ENCODE measurements around the gene ADAMTS18. TPM values are rescaled to one million over a fixed set of nuclear protein-coding genes. Genes with fewer than 3 reads are reported as not detected.

ADAMTS18 gene
- total and polyA plus RNA-seq, 9 of the 15 experiments (the other 6 are each of a cell fraction or from before 2014, with no cell fraction given), result not detected

DNA sequence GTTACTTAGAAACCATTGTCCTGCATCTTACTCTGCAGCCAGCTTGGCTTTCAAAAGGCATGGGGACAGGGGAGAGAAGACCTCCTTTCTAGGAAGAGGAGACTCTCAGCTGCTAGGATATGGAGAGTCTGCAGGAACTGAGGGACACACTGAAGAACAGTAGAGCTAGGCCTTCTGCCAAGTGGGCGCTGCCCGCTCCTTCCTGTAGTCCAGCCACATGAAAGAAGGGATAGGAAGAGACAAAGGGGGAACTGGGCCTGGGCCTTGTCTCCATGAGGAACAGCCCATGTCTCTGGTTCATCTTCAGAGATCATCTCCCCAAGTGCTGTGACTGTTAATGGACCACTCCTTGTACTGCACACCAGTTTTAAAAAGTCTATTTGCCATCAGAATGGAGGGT, 157.3 kb downstream of the ADAMTS18 start:
- no peak overlapping the region for H3K27ac ChIP-seq (ENCODE audit: extremely low read depth, low read depth, low read length)
- DNase-seq (ENCODE audit: extremely low read depth in 1 of 4, low spot score in 3 of 4), result no peak
- FAIRE-seq, result no peak
- no TSS peak for BruUV-seq (replicated peaks)
- H3K4me1 ChIP-seq (replicated peaks in 1 of 2; ENCODE audit: control insufficient read depth in 2 of 2, insufficient read depth in 2 of 2, low read length in 2 of 2), result no peaks in the 10 kb centered on the region
- no peaks in the 10 kb centered on the region for H3K9me3 ChIP-seq (replicated peaks; ENCODE audit: control insufficient read depth, insufficient read depth, low read depth, low read length)
- intact Hi-C loops (cut with micrococcal nuclease) (no loop called here), in situ Hi-C loops (cut with MboI) (no loop called here)
- H3K79me2 ChIP-seq (ENCODE audit: control insufficient read depth, insufficient read depth, low read length), result no peaks in the 10 kb centered on the region
- no peaks in the 10 kb centered on the region for H3K36me3 ChIP-seq (ENCODE audit: control insufficient read depth, insufficient read depth, low read length)
- no peak overlapping the region for H3K4me3 ChIP-seq
- no peaks in the 10 kb centered on the region for H3K27me3 ChIP-seq (ENCODE audit: control insufficient read depth in 2 of 2, insufficient read depth in 2 of 2, low read length in 2 of 2)
- no peak overlapping the region for H3K4me2 ChIP-seq (ENCODE audit: insufficient read depth, low read length)
- no peak overlapping the region for H3K9ac ChIP-seq (ENCODE audit: insufficient read depth in 1 of 2, low read depth in 2 of 2, low read length in 2 of 2)
- no peaks in the 10 kb centered on the region for H3K9me1 ChIP-seq (ENCODE audit: control insufficient read depth, insufficient read depth, low read length)
- WGBS (ENCODE audit: insufficient coverage, low coverage, missing lambda C conversion rate), result 4% methylated on average over 2 of the region's 2 CpGs
- POLR2A ChIA-PET, result no interaction called here
- no peak for ATAC-seq
- H2AFZ ChIP-seq (ENCODE audit: low read depth, low read length), result no peak overlapping the region
- CTCF ChIA-PET (ENCODE audit: low intra/inter-chr PET ratio), result no interaction called here
- H4K20me1 ChIP-seq (replicated peaks; ENCODE audit: control insufficient read depth, insufficient read depth, low read length), result no peaks in the 10 kb centered on the region
- TF ChIP-seq TBP (optimal IDR thresholded peaks at IDR 0.05; ENCODE audit: low read depth, low read length) (no peak), ELF4 (CRISPR knock-in tag; IDR thresholded peaks at IDR 0.05) (no peak), RBM14 (IDR thresholded peaks at IDR 0.05; ENCODE audit: borderline replicate concordance, insufficient read depth, low read depth, low read length) (no peak), ARID2 (IDR thresholded peaks at IDR 0.05) (no peak), JUND (IDR thresholded peaks at IDR 0.05; ENCODE audit: borderline replicate concordance, low read depth, low read length) (no peak), JUND (tag; IDR thresholded peaks at IDR 0.05; ENCODE audit: borderline replicate concordance, low read depth, low read length) (no peak), ZC3H8 (IDR thresholded peaks at IDR 0.05) (no peak), HBP1 (CRISPR knock-in tag; IDR thresholded peaks at IDR 0.05) (no peak), U2AF2 (optimal IDR thresholded peaks at IDR 0.05; ENCODE audit: low read depth, low read length) (no peak), ETS2 (tag; IDR thresholded peaks at IDR 0.05; ENCODE audit: borderline replicate concordance, poor library complexity, severe bottlenecking) (no peak), ELK3 (CRISPR knock-in tag; IDR thresholded peaks at IDR 0.05) (no peak), POLR2AphosphoS2 (IDR thresholded peaks at IDR 0.05; ENCODE audit: low read length) (no peak), ZNF561 (CRISPR knock-in tag; conservative IDR thresholded peaks at IDR 0.05) (no peak), NFATC3 (IDR thresholded peaks at IDR 0.05) (no peak), ZKSCAN1 (IDR thresholded peaks at IDR 0.05; ENCODE audit: low read depth, low read length) (no peak)
- TF ChIP-seq, protein P1, sequence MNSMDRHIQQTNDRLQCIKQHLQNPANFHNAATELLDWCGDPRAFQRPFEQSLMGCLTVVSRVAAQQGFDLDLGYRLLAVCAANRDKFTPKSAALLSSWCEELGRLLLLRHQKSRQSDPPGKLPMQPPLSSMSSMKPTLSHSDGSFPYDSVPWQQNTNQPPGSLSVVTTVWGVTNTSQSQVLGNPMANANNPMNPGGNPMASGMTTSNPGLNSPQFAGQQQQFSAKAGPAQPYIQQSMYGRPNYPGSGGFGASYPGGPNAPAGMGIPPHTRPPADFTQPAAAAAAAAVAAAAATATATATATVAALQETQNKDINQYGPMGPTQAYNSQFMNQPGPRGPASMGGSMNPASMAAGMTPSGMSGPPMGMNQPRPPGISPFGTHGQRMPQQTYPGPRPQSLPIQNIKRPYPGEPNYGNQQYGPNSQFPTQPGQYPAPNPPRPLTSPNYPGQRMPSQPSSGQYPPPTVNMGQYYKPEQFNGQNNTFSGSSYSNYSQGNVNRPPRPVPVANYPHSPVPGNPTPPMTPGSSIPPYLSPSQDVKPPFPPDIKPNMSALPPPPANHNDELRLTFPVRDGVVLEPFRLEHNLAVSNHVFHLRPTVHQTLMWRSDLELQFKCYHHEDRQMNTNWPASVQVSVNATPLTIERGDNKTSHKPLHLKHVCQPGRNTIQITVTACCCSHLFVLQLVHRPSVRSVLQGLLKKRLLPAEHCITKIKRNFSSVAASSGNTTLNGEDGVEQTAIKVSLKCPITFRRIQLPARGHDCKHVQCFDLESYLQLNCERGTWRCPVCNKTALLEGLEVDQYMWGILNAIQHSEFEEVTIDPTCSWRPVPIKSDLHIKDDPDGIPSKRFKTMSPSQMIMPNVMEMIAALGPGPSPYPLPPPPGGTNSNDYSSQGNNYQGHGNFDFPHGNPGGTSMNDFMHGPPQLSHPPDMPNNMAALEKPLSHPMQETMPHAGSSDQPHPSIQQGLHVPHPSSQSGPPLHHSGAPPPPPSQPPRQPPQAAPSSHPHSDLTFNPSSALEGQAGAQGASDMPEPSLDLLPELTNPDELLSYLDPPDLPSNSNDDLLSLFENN (IDR thresholded peaks at IDR 0.05; ENCODE audit: low read depth in 2 of 2, low read length in 2 of 2), result no peak
- TF ChIP-seq, protein P2, sequence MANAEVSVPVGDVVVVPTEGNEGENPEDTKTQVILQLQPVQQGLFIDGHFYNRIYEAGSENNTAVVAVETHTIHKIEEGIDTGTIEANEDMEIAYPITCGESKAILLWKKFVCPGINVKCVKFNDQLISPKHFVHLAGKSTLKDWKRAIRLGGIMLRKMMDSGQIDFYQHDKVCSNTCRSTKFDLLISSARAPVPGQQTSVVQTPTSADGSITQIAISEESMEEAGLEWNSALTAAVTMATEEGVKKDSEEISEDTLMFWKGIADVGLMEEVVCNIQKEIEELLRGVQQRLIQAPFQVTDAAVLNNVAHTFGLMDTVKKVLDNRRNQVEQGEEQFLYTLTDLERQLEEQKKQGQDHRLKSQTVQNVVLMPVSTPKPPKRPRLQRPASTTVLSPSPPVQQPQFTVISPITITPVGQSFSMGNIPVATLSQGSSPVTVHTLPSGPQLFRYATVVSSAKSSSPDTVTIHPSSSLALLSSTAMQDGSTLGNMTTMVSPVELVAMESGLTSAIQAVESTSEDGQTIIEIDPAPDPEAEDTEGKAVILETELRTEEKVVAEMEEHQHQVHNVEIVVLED (CRISPR knock-in tag; IDR thresholded peaks at IDR 0.05), result no peak
